Measurements from ENCODE around the gene PGM5. TPM values are rescaled to one million over a fixed set of nuclear protein-coding genes. Genes with fewer than 3 reads are reported as not detected.
A peak's percentile ranks its signal among the peaks of the same experiment; 100 is the strongest.

Gene PGM5
- total and polyA plus RNA-seq, 2 donors from 2014 or later = 16.3 to 53.1 TPM

GRCh38 chr9:68455451-68455850 lies 99.0 kb downstream of the PGM5 start:
- Histone ChIP-seq H3K4me3 (ENCODE audit: low read length in 3 of 3) (no peak overlapping the region), H3K27ac (ENCODE audit: low read depth in 2 of 2, low read length in 2 of 2) (no peak overlapping the region), H3K9ac (ENCODE audit: low read length in 3 of 3) (no peak overlapping the region), H3K27me3 (ENCODE audit: control insufficient read depth, insufficient read depth, low read length) (no peaks in the 10 kb centered on the region), H3K4me1 (ENCODE audit: control insufficient read depth in 2 of 3, insufficient read depth in 2 of 3, low read depth in 1 of 3, low read length in 3 of 3) (no peaks in the 10 kb centered on the region), H3K36me3 (ENCODE audit: control insufficient read depth in 2 of 3, insufficient read depth in 3 of 3, low read length in 3 of 3) (no peaks in the 10 kb centered on the region), H3K9me3 (ENCODE audit: control insufficient read depth in 2 of 3, insufficient read depth in 1 of 3, low read length in 3 of 3) (no peaks in the 10 kb centered on the region)
- DNase-seq = peak in 1 of 5 donors; percentile 21
- no peak for TF ChIP-seq CTCF (IDR thresholded peaks at IDR 0.05; ENCODE audit: borderline replicate concordance, extremely low read depth, insufficient read depth)
- FAIRE-seq = no peak
- intact Hi-C loops (cut with DNase I) = loop anchor here (10.0 kb wide), 1 partner anchor 199 kb away; no protein-coding TSS in a partner anchor

GRCh38 chr9:68457803-68458202 lies 101.4 kb downstream of the PGM5 start:
- Histone ChIP-seq H3K36me3 (ENCODE audit: control insufficient read depth in 2 of 3, insufficient read depth in 3 of 3, low read length in 3 of 3) (no peaks in the 10 kb centered on the region), H3K4me1 (ENCODE audit: control insufficient read depth in 2 of 3, insufficient read depth in 2 of 3, low read depth in 1 of 3, low read length in 3 of 3) (no peaks in the 10 kb centered on the region), H3K27ac (ENCODE audit: low read depth in 2 of 2, low read length in 2 of 2) (no peak overlapping the region)

GRCh38 chr9:68458918-68459317 lies 102.5 kb downstream of the PGM5 start:
- intact Hi-C loops (cut with DNase I) = loop anchor here (10.0 kb wide), 1 partner anchor 196 kb away; no protein-coding TSS in a partner anchor
- no peak for TF ChIP-seq CTCF (IDR thresholded peaks at IDR 0.05; ENCODE audit: borderline replicate concordance, extremely low read depth, insufficient read depth)
- Histone ChIP-seq H3K27me3 (ENCODE audit: control insufficient read depth, insufficient read depth, low read length) (no peaks in the 10 kb centered on the region), H3K9ac (ENCODE audit: low read length in 3 of 3) (no peak overlapping the region), H3K9me3 (ENCODE audit: control insufficient read depth in 2 of 3, insufficient read depth in 1 of 3, low read length in 3 of 3) (no peaks in the 10 kb centered on the region), H3K36me3 (ENCODE audit: control insufficient read depth in 2 of 3, insufficient read depth in 3 of 3, low read length in 3 of 3) (no peaks in the 10 kb centered on the region), H3K4me1 (ENCODE audit: control insufficient read depth in 2 of 3, insufficient read depth in 2 of 3, low read depth in 1 of 3, low read length in 3 of 3) (no peaks in the 10 kb centered on the region), H3K4me3 (ENCODE audit: low read length in 3 of 3) (no peak overlapping the region), H3K27ac (ENCODE audit: low read depth in 2 of 2, low read length in 2 of 2) (no peak overlapping the region)
- no peak for FAIRE-seq
- no peak for DNase-seq

More at GRCh38 chr9:68457803-68458202, 101.4 kb downstream of the PGM5 start:
- no peak for TF ChIP-seq CTCF (IDR thresholded peaks at IDR 0.05; ENCODE audit: borderline replicate concordance, extremely low read depth, insufficient read depth)
- no peaks in the 10 kb centered on the region for H3K9me3 ChIP-seq (ENCODE audit: control insufficient read depth in 2 of 3, insufficient read depth in 1 of 3, low read length in 3 of 3)
- DNase-seq (no peak), FAIRE-seq (no peak)
- intact Hi-C loops (cut with DNase I) = loop anchor here (10.0 kb wide), 1 partner anchor 197 kb away; no protein-coding TSS in a partner anchor
- no peak overlapping the region for H3K4me3 ChIP-seq (ENCODE audit: low read length in 3 of 3)
- no peak overlapping the region for H3K9ac ChIP-seq (ENCODE audit: low read length in 3 of 3)
- no peaks in the 10 kb centered on the region for H3K27me3 ChIP-seq (ENCODE audit: control insufficient read depth, insufficient read depth, low read length)

Measured in kidney (tissue), 14 donors.